Activated T-helper 1 cell treated with anti-CD3 and anti-CD28 coated beads, Interleukin-2, amount 50 U/mL, for 16 hours (primary cell): ENCODE data around the gene SPON2.
A peak's percentile ranks its signal among the peaks of the same experiment; 100 is the strongest.

Experiments
- DNase-seq, 2 donors: peaks; one replicate each; pipeline ENCODE4 v3.0.0-alpha.2; 2020; ENCODE audit warnings: low read depth in 1 of 2, low spot score in 1 of 2

The SPON2 gene

GRCh38 chr4:1172228-1172851 is at the start of gene SPON2:
Gene SPON2, minus strand, starts transcription at chr4:1172583.
- DNase-seq = no peak

GRCh38 chr4:1221155-1221870 is 48.9 kb upstream of the SPON2 start:
- no peak for DNase-seq

- no peak for DNase-seq
Observed at GRCh38 chr4:1220566-1220965, 48.2 kb upstream of the SPON2 start.

GRCh38 chr4:1219566-1219950 is 47.2 kb upstream of the SPON2 start:
- no peak for DNase-seq

GRCh38 chr4:1218634-1219565 is 46.5 kb upstream of the SPON2 start:
- no peak for DNase-seq

- no peak for DNase-seq
Observed at GRCh38 chr4:1217366-1217765, 45.0 kb upstream of the SPON2 start.

GRCh38 chr4:1216869-1217294 is 44.5 kb upstream of the SPON2 start:
- peak; percentile 41 to 55 for DNase-seq

- no peak for DNase-seq
Observed at GRCh38 chr4:1216076-1216614, 43.8 kb upstream of the SPON2 start.

- DNase-seq = no peak
Observed at GRCh38 chr4:1215141-1216075, 43.0 kb upstream of the SPON2 start.

GRCh38 chr4:1214101-1215095 is 42.0 kb upstream of the SPON2 start:
- DNase-seq = no peak

GRCh38 chr4:1213336-1213995 is 41.1 kb upstream of the SPON2 start:
- DNase-seq = no peak

GRCh38 chr4:1212546-1213335 is 40.4 kb upstream of the SPON2 start:
- DNase-seq = no peak

- no peak for DNase-seq
Observed at GRCh38 chr4:1211891-1212545, 39.6 kb upstream of the SPON2 start.

- DNase-seq = no peak
Observed at GRCh38 chr4:1211371-1211770, 39.0 kb upstream of the SPON2 start.

- DNase-seq = no peak
Observed at GRCh38 chr4:1210971-1211370, 38.6 kb upstream of the SPON2 start.

GRCh38 chr4:1210241-1210841 is 38.0 kb upstream of the SPON2 start:
- no peak for DNase-seq

GRCh38 chr4:1209821-1210220 is 37.4 kb upstream of the SPON2 start:
- DNase-seq = no peak
